SK-N-MC (cell line): ENCODE results near the gene CLTA.

Experiments
- EZH2 ChIP-seq: fragments of 200-600 bp; sonication (generic); IDR thresholded peaks from one replicate; pipeline ENCODE4 v1.6.1; 2017; ENCODE audit warnings: antibody characterized with exemption
- FOXP2 ChIP-seq: optimal IDR thresholded peaks from 2 replicates; pipeline ENCODE3; 2011; ENCODE audit warnings: mild to moderate bottlenecking, moderate library complexity; ENCODE audit not compliant: insufficient read depth; ENCODE audit errors: extremely low read length, control extremely low read depth
- POLR2AphosphoS5 ChIP-seq: IDR thresholded peaks from 2 replicates; pipeline ENCODE4 v1.6.1; 2012; ENCODE audit warnings: mild to moderate bottlenecking, low read depth, low read length, borderline replicate concordance

- TF ChIP-seq EZH2, result no peak
- TF ChIP-seq POLR2AphosphoS5, result no peak
- no peak for TF ChIP-seq FOXP2
These were observed 49.0 kb upstream of the CLTA start for GRCh38 chr9:36141761-36142160.
